Activated naive CD4-positive, alpha-beta T cell treated with anti-CD3 and anti-CD28 coated beads, Interleukin-2, amount 50 U/mL, for 16 hours (primary cell): ENCODE results near the gene CACTIN.
"Not testable (repeated sequence)": the region's sequence is repeated elsewhere in the genome, so short reads cannot be mapped to it uniquely, and the experiment has no call there.

Experiments
- DNase-seq: peaks from one replicate; pipeline ENCODE4 v3.0.0-alpha.2; 2020

CACTIN gene

DNA sequence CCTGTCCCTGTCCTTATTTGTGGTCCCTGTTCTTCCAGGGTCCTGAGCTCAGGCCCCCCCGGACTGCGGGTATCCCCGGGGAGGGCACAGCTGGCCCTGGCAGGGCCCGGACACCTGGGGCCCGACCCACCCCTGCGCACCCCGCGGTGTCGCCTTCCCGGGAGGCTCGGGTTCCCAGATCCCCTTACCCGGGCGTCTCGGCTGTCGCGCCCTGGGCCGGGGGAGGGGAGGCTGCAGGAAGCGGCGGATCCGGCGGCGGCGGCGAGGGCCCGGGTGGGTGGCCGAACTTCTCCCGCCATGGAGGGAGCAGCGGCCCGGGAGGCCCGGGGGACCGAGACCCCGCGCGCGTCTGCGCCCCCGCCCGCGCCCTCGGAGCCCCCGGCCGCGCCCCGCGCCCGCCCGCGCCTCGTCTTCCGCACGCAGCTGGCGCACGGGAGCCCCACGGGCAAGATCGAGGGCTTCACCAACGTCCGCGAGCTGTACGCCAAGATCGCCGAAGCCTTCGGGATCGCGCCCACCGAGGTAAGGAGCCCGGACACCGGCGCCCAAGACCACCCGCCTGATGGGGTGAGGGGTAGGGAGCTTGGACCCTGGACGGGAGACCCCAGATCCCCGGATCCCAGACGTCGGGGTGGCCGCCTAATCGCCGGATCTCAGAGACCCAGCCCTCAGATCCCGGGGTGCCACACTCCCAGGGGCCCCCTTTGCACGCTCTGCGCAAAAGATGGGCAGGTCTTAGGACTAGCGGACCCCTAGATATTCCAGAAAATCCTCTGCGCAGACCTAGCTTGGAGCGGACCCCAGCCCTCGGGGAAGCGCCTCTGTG, 41.1 kb downstream of the CACTIN start, which contains the start of gene GIPC3:
Gene GIPC3, plus strand, starts transcription at position 178 of the 826 bp plus-strand sequence. Its CDS starts 120 bp downstream, at position 298.
- DNase-seq = peak; percentile 23

DNA sequence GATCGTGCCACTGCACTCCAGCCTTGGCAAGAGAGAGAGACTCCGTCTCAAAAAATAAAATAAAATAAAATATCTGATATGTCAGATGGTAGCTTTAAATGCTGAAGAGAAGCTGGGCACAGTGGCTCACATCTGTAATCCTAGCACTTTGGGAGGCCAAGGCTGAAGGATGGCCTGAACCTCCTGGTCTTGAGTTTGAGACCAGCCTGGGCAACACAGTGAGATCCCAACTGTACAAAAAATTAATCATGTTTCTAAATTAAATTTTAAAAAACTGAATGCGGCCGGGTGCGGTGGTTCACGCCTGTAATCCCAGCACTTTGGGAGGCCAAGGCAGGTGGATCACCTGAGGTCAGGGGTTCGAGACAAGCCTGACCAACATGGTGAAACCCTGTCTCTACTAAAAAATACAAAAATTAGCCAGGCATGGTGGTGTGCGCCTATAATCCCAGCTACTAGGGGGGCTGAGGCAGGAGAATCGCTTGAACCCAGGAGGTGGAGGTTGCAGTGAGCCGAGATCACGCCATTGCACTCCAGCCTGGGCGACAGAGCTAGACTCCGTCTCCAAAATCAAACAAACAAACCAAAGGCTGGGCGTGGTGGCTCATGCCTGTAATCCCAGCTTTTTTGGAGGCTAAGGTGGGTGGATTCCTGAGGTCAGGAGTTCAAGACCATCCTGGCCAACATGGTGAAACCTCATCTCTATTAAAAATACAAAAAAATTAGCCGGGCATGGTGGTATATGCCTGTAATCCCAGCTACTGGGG, 42.4 kb downstream of the CACTIN start:
- DNase-seq = not testable (repeated sequence)

DNA sequence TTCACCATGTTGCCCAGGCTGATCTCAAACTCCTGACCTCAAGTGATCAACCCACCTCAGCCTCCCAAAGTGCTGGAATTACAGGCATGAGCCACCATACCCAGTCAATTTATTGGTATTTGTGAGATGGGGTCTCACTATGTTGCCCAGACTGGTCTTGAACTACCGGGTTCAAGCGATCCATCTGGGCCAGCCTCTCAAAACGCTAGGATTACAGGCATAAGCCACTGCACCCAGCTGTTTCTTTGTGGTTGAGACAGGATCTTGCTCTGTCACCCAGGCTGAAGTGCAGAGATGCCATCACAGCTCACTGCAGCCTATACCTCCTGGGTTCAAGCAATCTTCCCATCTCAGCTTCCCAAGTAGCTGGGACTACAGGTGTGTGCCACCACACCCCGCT, 44.8 kb downstream of the CACTIN start:
- DNase-seq = not testable (repeated sequence)

DNA sequence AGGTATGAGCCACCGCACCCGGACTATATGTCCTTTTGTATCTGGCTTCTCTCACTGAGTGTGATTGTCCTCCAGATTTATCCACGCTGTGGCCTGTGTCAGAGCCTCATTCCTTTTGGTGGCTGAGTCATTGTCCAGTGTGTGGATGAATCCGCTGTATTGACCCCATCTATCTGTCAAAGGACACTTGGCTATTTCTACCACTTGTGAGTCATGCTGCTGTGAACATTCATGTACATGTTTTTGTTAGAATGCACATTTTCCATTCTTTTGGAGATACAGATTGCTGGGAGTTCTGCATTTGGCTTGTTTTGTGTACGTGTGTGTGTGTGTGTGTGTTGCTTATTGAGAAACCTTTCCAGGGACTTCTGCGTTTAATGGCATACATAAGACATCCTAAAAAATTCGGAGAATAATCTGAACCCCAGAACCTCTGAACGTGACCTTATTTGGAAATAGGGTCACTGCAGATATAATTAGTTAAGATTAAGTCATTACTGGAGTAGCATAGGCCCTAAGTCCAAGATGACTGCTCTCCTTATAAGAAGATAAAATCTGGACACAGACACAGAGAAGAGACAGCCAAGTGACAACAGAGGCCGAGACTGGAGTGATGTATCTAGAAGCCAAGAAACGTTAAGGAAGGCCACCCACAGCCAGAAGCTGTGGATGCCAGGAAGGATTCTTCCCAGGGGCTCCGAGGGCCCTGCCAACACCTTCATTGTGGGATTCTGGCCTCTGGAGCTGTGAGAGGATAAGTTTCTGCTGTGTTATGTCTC, 46.2 kb downstream of the CACTIN start:
- DNase-seq = no peak

DNA sequence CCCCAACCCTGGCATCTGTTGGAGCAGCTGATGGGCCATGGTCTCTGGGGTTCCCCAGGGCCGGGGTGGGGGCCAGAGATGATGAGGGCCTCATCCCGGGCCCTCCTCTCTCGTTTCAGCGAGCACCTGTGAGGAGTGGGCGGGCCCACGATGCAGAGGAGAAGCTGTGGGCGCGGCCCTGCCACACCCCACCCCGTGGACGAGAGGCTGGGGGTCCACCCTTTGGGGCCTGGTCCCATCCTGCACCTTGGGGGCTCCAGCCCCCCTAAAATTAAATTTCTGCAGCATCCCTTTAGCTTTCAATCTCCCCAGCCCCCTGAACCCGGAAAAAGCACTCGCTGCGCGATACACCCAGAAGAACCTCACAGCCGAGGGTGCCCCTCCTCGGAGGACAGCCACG, 48.2 kb downstream of the CACTIN start:
- DNase-seq = no peak

DNA sequence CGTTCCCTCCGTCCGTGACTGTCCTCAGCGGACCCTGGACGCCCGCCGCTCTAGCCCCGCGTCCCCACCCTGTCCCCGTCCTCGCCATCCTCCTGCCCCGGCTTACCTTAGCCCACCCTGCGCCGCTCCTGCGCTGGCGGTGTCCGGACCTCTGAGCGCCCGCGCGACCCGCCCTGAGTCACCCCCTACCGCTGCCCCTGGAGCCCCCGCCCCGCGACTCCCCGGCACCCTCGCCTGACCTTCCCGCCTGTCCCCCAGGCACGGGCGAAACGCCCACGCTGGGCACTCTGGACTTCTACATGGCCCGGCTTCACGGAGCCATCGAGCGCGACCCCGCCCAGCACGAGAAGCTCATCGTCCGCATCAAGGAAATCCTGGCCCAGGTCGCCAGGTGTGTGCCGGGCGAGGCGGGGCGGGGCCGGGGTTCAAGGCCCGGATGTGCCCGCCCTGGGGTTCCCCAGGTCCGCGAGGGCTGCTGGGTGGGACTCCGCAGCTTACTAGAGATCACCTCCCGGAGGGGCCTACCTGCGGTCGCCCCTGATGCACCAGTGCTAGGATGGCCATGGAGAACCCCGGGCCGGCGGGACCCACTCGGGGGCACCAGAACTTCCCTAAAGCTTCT, 48.8 kb downstream of the CACTIN start:
- DNase-seq = no peak

DNA sequence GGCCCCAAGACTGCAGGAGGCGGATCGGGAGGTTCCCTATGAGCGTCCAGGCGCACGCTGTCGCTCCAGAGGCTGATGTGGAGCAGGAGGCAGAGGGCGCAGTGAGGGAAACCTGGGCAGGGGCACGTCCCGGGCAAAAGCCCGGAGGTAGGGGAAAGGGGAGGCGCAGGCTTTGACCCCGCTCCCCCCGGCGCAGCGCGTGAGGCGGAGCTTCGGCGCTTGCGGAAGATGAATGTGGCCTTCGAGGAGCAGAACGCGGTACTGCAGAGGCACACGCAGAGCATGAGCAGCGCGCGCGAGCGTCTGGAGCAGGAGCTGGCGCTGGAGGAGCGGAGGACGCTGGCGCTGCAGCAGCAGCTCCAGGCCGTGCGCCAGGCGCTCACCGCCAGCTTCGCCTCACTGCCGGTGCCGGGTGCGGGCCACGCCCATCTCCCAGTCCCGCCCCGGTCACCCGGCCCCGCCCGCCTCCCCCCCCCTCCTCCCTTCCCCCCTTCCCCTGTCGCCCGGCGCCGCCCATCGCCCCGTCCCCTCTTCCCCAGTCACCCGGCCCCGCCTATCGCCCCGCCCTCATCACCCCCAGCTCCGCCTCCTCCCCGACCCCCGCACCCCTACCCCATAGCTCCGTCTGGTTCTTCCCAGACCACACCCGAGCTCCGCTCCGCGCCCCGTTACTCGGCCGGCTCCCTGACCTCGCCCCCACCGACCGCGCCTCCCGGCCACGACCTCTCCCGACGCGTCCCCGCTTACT, 49.7 kb downstream of the CACTIN start:
- no peak for DNase-seq

DNA sequence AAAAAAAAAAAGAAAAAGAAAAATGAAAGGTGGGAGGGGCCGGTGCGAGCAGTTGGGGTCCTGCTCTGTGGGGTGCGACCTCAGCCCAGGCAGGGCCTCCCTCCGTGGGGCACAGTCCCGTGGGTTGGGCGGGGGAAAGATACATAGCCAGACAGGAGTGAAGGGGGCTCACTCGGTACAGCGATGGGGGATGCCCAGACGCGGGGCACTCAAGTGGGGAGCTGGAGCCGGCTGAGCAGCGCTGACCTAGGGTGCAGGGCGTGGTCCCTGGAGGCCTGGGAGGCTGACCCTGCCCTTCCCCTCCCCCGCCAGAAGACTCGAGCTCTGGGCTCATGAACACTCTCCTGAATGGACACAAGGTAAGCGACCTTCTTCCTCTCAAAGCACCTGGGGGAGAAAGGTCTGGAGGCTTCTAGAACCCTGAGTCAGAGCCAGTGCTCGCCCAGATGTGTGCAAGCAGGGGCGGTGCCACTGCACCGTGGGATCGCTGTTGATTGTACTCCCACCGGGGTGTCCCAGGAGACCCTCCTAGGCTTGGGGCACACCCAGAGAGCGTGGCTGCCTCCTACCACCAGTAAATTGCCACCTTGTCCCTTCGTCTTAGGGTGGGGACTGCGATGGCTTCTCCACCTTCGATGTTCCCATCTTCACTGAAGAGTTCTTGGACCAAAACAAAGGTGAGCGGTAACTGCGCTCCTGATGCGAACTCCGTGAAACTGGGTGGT, 50.5 kb downstream of the CACTIN start:
- no peak for DNase-seq

DNA sequence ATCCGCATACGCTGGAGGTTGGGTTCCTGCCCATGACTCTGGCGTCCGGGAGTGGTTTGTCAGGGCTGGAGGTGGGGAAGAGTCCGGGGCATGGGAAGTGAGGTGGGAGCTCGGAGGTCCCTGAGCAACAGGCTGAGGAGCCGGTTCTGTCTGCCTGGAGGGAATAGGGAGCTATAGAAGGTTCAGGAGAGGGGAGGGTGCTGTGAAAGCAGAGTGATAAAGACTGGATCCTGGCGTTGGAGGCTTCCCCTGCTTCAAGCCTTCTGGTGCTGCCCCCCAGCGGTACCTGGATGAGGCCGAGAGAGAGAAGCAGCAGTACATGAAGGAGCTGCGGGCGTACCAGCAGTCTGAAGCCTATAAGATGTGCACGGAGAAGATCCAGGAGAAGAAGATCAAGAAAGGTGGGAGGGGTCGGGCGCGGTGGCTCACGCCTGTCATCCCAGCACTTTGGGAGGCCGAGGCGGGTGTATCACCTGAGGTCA, 51.3 kb downstream of the CACTIN start:
- DNase-seq = no peak

DNA sequence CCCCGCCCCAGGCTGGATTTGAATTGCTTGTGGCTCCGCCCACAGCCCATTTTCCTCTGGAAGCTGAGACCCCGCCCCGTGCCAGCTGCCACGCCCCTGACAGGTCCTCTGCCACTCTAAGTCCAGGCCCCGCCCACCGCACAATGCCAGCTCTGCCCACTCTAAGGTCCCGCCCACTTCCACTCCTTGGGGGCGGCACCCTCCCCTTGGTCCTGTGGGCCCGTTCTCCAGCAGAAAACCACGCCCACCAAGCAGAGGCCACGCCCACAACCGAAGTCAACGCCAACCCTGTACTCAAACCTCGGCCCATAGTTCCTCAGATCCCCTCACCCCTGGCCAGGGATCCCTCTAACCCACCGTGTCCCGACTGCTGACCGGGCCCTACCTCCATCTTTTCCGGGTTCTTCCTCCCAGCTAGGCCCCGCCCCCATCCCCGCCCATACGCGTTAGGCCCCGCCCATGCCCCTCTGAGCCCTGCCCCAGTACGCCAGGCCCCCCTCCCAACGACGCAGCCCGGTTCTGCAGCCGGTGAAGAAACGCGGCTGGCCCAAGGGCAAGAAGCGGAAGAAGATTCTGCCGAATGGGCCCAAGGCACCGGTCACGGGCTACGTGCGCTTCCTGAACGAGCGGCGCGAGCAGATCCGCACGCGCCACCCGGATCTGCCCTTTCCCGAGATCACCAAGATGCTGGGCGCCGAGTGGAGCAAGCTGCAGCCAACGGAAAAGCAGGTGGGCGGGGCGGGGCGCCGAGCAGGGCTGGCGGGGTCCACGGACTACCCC, 52.5 kb downstream of the CACTIN start:
- peak; percentile 83 for DNase-seq

DNA sequence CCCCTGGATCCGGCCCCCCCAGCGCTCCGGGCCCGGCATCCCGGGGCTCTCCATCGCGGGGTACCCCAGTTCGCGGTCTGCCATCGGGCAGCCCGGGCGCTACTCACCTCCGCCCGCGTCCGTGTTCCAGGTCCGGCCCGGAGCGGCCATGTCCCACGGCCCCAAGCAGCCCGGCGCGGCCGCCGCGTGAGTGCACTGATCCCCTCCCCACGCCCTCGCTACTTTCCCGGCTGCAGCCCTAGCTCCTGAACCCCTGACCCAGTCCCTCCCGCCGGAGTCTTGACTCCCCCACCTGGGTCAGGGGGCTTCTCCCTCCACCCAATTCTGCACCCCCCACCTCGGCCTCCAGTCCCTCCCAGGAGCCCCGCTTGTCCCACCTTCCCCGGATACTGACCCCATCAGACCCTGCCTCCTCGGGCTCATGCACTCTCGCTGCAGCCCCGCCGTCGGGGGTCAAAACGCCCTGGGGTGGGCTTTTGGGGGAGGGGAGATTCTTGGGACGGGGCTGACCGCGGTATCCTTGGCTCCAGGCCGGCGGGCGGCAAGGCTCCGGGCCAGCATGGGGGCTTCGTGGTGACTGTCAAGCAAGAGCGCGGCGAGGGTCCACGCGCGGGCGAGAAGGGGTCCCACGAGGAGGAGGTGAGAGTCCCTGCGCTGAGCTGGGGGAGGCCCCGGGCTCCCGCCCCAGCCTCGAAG, 53.3 kb downstream of the CACTIN start:
- DNase-seq = no peak

DNA sequence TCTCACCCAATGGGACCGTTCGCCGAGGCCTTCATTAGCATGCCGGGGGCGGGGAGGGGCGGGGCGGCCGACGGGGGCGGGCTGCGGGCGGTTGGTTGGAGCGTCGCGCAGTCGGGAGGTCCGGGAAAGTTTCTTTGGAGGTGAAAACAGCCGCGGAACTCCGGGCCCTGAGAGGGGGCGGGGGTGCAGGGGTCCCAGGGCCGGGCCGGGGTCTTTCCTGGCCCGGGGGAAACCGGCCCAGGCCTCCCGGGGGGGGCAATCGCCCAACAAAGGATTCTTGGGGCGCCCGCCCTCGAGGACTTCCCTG, 53.8 kb downstream of the CACTIN start, which contains the start of gene HMG20B:
Gene HMG20B, plus strand, starts transcription at position 90 of the 307 bp plus-strand sequence. CDS start 366 bp downstream, outside the sequence.
- no peak for DNase-seq

DNA sequence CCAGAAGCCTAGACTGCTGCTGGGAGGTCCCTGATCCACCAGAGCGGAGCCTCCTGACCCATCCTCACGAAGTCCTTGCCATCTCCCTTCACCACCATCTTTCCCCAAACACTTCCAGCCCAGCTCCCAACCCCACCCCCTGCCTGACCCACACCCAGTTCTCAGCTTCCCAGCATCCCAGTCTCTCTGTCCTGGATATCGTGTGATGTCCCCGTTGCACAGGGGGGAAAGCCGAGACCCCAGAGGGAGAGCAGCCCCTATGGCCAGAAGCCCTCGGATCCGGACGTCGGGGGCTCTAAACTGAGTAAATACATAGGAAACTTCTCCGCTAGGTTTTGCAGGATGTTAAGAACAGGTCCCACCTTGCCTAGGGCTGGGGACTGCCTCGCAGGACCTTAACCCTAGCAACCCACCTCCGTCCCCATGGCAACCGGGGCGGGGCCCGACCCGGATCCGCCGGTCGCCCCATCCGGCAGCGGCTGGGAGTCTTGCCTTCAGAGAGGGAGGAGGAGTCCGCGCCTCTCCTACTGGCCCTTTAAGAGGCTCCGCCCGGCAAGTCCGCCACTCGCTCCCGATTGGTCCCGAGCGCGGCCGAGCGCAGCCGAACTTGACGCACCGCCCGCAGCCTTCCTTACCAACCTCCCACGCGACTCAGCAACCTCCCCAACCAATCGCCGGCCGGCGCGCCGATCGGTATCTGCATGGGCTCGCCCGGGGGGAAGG, 54.3 kb downstream of the CACTIN start:
- DNase-seq = peak; percentile 100

DNA sequence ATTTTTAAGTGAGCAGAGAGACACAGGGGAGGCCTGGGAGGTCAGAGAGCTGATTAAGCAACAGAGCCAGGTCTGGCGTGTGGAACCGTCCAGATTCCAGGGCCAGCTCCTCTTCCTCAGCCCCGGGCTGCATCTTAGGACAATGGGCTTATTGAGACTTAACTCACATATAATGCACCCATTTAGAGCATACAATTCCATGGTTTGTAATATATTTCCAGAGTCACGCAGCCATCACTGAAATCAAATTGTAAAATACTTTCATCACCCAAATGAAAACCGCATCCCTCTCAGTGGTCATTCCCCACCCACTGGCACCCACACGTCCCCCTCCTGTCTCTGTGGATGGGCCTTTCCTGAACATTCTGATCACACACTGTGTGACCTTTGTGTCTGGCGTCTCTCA, 56.0 kb downstream of the CACTIN start:
- DNase-seq = no peak

DNA sequence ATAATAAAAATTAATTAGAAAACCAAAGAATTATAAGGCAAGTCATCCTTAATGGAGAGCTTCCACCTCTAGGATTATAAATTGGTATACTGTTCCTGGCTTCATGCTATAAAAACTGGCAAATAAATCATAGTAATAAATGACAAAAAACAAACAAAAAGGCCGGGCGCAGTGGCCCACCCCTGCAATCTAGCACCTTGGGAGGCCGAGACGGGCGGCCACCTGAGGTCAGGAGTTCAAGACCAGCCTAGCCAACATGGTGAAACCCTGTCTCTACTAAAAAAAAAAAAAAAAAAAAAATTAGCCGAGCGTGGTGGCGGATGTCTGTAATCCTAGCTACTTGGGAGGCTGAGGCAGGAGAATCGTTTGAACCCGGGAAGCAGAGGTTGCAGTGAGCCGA, 56.5 kb downstream of the CACTIN start:
- DNase-seq = not testable (repeated sequence)

DNA sequence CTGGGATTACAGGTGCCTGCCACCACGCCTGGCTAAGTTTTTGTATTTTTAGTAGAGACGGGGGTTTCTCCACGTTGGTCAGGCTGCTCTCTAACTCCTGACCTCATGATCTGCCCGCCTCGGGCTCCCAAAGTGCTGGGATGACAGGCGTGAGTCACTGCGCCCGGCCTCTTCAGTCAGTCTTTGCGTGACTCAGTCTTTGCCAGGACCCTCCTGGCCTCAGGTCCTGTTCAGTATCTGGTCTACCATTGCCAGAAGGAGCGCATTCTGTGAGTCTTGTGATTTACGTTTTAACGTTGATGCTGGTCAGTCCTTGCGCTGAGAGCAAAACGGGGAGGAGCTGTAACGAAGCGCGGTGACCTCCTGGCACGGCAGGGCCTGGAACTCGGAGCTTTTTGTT, 61.5 kb downstream of the CACTIN start:
- DNase-seq = no peak

DNA sequence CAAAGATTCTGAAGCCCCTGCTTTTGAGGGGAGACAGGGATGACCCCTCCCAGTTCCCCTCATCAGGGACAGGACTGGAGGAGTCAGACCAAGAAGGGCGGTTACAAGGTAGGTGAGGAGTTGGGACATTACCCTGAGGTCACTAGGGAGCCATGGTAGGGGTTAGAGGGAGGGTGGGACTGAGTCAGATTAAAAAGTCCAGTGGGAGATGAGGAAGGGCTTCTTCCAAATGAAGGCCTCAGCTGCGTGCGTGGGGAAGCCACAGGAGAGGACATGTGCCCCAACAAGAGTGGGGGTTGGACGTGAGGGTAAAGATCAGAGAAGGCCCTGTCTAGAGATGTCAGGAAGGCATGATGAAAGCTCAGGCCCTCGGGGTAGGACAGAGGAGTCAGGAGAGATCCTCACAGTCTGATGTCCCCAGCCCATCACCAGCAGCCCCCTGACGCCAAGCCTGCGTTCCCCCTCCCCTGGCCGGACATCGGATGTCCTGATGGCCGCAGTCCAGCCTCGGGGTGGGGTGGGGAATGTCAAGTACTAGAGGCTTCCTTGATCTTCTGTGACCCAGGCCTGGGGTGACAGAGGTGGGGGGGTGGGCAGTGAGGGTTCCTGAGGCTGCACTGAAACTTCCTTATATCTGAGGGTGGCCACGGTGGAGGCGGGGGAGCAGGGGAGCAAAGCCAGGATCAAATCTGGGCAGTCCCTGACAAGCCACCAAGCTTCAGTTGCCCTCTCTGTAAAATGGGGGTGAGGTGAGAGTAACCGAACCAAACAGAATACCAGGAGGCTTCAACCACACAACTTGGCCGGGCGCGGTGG, 62.7 kb downstream of the CACTIN start:
- no peak for DNase-seq
